Bronchial epithelial cell (primary cell): ENCODE results near the gene GVQW3. TPM values are rescaled to one million over a fixed set of nuclear protein-coding genes. Genes with fewer than 3 reads are reported as not detected.
A peak's percentile ranks its signal among the peaks of the same experiment; 100 is the strongest.

Experiments
- DNase-seq: peaks from one replicate; pipeline ENCODE4 v3.0.0-alpha.2; 2010; ENCODE audit warnings: low read depth
- FAIRE-seq: peaks from 2 replicates; lab custom pipeline; 2011; peaks lifted over from hg19 to GRCh38; lab: Jason Lieb, UNC
- H3K27me3 ChIP-seq: 2 replicates; pipeline ENCODE4 v1.5.1; 2011; ENCODE audit warnings: low read length; ENCODE audit not compliant: control insufficient read depth, insufficient read depth
- H3K36me3 ChIP-seq: 2 replicates; pipeline ENCODE4 v1.5.1; 2011; ENCODE audit warnings: low read length; ENCODE audit not compliant: control insufficient read depth, insufficient read depth
- H3K4me3 ChIP-seq: 2 replicates; pipeline ENCODE4 v1.5.1; 2011; ENCODE audit warnings: mild to moderate bottlenecking, low read depth, low read length, control low read depth
- CTCF ChIP-seq: IDR thresholded peaks from 2 replicates; pipeline ENCODE4 v1.5.1; 2011; ENCODE audit warnings: mild to moderate bottlenecking, moderate library complexity, low read length, control low read depth, inconsistent platforms; ENCODE audit not compliant: insufficient read depth, severe bottlenecking
- total RNA-seq: library from RNA; depleted of rRNA; stranded (reverse); fragments of >200 nt; gene quantifications from 2 replicates; pipeline ENCODE4 v1.2.1, GENCODE V29; 2014

Gene GVQW3
- total RNA-seq, 1 donor from 2014 or later: 0.26 TPM

GRCh38 chr11:76415073-76415472 lies 34.0 kb downstream of the GVQW3 start:
- H3K36me3 ChIP-seq: no peaks in the 10 kb centered on the region
- TF ChIP-seq CTCF: no peak
- FAIRE-seq (no peak), DNase-seq (no peak)
- H3K4me3 ChIP-seq: no peak overlapping the region
- H3K27me3 ChIP-seq: peaks cover 2% of the 10 kb centered on the region

- peak; percentile 10 for DNase-seq
- Histone ChIP-seq H3K4me3 (no peak overlapping the region), H3K36me3 (no peaks in the 10 kb centered on the region), H3K27me3 (no peaks in the 10 kb centered on the region)
- FAIRE-seq: no peak
- peak; percentile 33 for TF ChIP-seq CTCF
These were observed 38.8 kb downstream of the GVQW3 start for GRCh38 chr11:76419896-76420295.

DNA sequence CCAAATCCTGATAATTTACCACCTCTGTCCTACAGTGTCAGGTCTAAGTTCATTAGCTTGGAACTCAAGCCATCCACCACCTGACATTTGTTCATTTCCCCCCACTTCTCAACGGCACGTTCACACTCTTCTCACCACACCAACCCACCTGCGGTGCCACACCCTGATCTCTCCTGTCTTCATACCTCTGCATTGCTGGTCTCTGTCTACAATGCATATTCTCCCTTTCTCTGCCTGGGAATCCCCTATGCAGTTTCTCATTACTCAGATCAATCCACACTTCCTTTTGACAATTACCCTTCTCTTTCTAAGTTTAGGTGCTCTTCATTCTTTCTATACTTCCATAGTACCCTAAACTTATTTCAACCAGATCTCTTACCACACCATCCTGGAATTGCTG lies 43.3 kb downstream of the GVQW3 start:
- no peak for TF ChIP-seq CTCF
- FAIRE-seq: no peak
- no peak for DNase-seq
- H3K36me3 ChIP-seq: no peaks in the 10 kb centered on the region
- H3K4me3 ChIP-seq: no peak overlapping the region
- peaks cover 2% of the 10 kb centered on the region for H3K27me3 ChIP-seq

GRCh38 chr11:76424891-76425290 lies 43.8 kb downstream of the GVQW3 start:
- peaks cover 2% of the 10 kb centered on the region for H3K27me3 ChIP-seq
- H3K36me3 ChIP-seq: no peaks in the 10 kb centered on the region
- DNase-seq: no peak
- H3K4me3 ChIP-seq: no peak overlapping the region
- no peak for FAIRE-seq
- no peak for TF ChIP-seq CTCF

GRCh38 chr11:76426660-76427059 lies 45.5 kb downstream of the GVQW3 start:
- FAIRE-seq (no peak), DNase-seq (no peak)
- peaks cover 2% of the 10 kb centered on the region for H3K27me3 ChIP-seq
- H3K36me3 ChIP-seq: no peaks in the 10 kb centered on the region
- no peak overlapping the region for H3K4me3 ChIP-seq
- no peak for TF ChIP-seq CTCF

- H3K36me3 ChIP-seq: no peaks in the 10 kb centered on the region
- no peak for FAIRE-seq
These were observed 54.9 kb downstream of the GVQW3 start for GRCh38 chr11:76436020-76436419.

More at GRCh38 chr11:76436020-76436419, 54.9 kb downstream of the GVQW3 start:
- no peaks in the 10 kb centered on the region for H3K27me3 ChIP-seq
- TF ChIP-seq CTCF: no peak
- no peak overlapping the region for H3K4me3 ChIP-seq
- DNase-seq: no peak
